Sigmoid colon (tissue), 4 donors: ENCODE data around the gene WFIKKN1.

Source experiments
- EP300 ChIP-seq, 4 donors: sonication (generic); formaldehyde crosslinking; IDR thresholded peaks; one replicate each; pipeline ENCODE4 v1.6.1; 2017; ENCODE audit warnings: antibody characterized with exemption in 4 of 4
- POLR2A ChIP-seq, 2 donors: fragments of 450-650 bp; IDR thresholded peaks; one replicate each; pipeline ENCODE4 v1.6.1; 2016; ENCODE audit warnings: antibody characterized with exemption in 2 of 2, mild to moderate bottlenecking in 2 of 2, moderate library complexity in 2 of 2
- TF ChIP-seq, protein P1 (sequence below), 4 experiments: fragments of 450-650 bp in 3 of 4; fragments of 200-600 bp in 1 of 4; IDR thresholded peaks; one replicate each; pipeline ENCODE4 v1.5.1; 2016 to 2019; ENCODE audit warnings: antibody characterized with exemption in 4 of 4, mild to moderate bottlenecking in 3 of 4, moderate library complexity in 2 of 4

DNA sequence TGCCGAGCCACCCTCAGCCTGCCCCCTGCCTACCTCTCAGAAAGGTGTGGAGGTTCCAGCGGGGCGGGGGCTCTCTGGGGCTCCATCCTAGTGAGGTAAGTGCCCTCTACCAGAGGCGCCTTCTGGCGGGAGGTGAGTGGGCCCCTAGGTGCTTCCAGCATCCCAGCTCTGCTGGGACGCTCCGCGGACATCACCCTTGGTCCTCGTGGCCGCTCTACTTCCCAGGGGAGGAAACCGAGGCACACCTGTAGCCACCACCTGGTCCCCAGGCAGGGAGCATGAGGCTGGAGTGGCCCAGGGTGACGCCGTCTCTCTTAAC lies 12.2 kb downstream of the WFIKKN1 start:
- TF ChIP-seq, protein P1, sequence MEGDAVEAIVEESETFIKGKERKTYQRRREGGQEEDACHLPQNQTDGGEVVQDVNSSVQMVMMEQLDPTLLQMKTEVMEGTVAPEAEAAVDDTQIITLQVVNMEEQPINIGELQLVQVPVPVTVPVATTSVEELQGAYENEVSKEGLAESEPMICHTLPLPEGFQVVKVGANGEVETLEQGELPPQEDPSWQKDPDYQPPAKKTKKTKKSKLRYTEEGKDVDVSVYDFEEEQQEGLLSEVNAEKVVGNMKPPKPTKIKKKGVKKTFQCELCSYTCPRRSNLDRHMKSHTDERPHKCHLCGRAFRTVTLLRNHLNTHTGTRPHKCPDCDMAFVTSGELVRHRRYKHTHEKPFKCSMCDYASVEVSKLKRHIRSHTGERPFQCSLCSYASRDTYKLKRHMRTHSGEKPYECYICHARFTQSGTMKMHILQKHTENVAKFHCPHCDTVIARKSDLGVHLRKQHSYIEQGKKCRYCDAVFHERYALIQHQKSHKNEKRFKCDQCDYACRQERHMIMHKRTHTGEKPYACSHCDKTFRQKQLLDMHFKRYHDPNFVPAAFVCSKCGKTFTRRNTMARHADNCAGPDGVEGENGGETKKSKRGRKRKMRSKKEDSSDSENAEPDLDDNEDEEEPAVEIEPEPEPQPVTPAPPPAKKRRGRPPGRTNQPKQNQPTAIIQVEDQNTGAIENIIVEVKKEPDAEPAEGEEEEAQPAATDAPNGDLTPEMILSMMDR (IDR thresholded peaks at IDR 0.05) = no peak
- TF ChIP-seq POLR2A (IDR thresholded peaks at IDR 0.05) (no peak), EP300 (IDR thresholded peaks at IDR 0.05) (no peak)
